ENCODE results near the gene GPR160. TPM values are rescaled to one million over a fixed set of nuclear protein-coding genes. Genes with fewer than 3 reads are reported as not detected.

Gene GPR160
- total RNA-seq, 2 donors from 2014 or later, result 0.75 to 0.96 TPM

DNA sequence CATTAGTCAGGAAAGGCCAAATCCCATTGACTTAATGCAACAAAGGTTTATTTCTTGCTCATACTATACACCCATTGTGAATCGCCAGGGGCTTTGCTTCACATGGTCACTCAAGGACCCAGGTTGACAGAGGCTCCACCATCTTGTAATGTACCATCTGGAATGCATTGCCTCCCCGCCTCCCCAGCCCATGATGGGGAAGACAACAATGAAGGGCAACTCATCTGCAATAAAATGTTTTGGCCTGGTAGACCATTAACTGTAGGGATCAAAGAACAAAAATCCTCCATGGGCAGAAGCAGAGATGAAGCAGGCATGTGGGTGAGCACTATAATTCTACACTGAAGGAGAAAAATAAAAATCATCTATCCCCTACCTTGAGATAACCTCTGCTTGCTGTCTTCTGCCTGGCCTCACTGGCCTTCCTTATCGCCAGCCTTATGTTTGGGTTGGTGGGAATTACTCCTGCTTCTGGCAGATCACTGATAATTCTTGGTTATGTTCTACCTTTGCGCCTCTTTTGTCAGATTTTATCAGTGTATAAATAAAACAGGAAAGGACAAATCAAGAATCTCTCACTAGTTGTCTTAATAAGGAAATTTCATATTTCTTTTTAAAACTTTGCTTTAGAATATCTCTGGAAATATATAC lies 37.8 kb downstream of the GPR160 start:
- no peak overlapping the region for H3K4me3 ChIP-seq
- no peaks in the 10 kb centered on the region for H3K27me3 ChIP-seq
- no peaks in the 10 kb centered on the region for H3K9me3 ChIP-seq
- H3K36me3 ChIP-seq, result no peaks in the 10 kb centered on the region
- DNase-seq (ENCODE audit: low spot score), result no peak
- no peaks in the 10 kb centered on the region for H3K4me1 ChIP-seq
- TF ChIP-seq, protein P1, sequence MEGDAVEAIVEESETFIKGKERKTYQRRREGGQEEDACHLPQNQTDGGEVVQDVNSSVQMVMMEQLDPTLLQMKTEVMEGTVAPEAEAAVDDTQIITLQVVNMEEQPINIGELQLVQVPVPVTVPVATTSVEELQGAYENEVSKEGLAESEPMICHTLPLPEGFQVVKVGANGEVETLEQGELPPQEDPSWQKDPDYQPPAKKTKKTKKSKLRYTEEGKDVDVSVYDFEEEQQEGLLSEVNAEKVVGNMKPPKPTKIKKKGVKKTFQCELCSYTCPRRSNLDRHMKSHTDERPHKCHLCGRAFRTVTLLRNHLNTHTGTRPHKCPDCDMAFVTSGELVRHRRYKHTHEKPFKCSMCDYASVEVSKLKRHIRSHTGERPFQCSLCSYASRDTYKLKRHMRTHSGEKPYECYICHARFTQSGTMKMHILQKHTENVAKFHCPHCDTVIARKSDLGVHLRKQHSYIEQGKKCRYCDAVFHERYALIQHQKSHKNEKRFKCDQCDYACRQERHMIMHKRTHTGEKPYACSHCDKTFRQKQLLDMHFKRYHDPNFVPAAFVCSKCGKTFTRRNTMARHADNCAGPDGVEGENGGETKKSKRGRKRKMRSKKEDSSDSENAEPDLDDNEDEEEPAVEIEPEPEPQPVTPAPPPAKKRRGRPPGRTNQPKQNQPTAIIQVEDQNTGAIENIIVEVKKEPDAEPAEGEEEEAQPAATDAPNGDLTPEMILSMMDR (IDR thresholded peaks at IDR 0.05), result no peak
- H3K27ac ChIP-seq, result no peak overlapping the region

DNA sequence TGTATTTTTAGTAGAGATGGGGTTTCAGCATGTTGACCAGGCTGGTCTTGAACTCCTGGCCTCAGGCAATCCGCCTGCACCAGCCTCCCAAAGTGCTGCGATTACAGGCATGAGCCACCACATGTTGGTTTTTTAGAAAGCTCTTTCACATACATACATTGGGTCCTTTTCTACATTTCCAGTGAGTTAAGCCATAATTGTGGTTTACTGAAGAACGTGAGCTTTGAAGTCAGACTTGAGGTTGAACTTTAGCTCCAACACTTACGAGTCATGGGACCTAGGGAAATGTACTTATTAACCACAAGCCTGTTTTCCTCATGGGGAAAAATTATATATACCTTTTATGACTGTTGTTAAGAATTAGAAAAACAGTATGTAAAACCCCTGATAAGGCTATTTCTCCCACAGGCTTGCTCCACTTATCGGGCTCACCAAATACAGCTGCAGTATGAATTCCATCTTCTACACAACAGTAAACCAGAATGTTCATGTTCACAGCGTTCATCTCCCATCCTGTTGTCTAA lies 39.0 kb downstream of the GPR160 start:
- Histone ChIP-seq H3K4me1 (no peaks in the 10 kb centered on the region), H3K4me3 (no peak overlapping the region), H3K9me3 (no peaks in the 10 kb centered on the region), H3K36me3 (no peaks in the 10 kb centered on the region), H3K27me3 (no peaks in the 10 kb centered on the region), H3K27ac (no peak overlapping the region)
- no peak for DNase-seq (ENCODE audit: low spot score)
- TF ChIP-seq, protein P1 (IDR thresholded peaks at IDR 0.05), result no peak

DNA sequence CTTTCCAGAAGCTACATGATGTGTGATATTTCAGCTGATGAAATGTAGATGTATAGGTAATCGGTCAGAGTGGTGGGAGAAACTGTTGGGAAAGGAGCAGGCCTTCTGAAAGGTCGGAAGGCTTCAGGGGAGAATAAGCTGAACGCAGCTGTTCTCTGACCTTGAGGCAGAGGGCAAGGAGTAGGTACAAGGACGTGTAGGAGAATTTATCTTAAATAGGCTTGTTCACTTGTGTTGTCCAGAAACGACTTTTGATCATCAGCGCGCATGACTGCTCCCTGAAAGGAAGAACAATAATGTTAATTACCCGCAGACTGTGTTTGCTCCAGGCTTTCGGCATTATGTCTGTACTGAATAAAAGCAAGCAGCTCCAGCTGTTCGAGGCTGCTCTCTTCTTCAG lies 39.6 kb downstream of the GPR160 start:
- DNase-seq (ENCODE audit: low spot score), result no peak
- H3K9me3 ChIP-seq, result no peaks in the 10 kb centered on the region
- no peak overlapping the region for H3K27ac ChIP-seq
- H3K4me3 ChIP-seq, result no peak overlapping the region
- H3K27me3 ChIP-seq, result no peaks in the 10 kb centered on the region
- TF ChIP-seq, protein P1 (IDR thresholded peaks at IDR 0.05), result no peak
- no peaks in the 10 kb centered on the region for H3K36me3 ChIP-seq
- H3K4me1 ChIP-seq, result no peaks in the 10 kb centered on the region

DNA sequence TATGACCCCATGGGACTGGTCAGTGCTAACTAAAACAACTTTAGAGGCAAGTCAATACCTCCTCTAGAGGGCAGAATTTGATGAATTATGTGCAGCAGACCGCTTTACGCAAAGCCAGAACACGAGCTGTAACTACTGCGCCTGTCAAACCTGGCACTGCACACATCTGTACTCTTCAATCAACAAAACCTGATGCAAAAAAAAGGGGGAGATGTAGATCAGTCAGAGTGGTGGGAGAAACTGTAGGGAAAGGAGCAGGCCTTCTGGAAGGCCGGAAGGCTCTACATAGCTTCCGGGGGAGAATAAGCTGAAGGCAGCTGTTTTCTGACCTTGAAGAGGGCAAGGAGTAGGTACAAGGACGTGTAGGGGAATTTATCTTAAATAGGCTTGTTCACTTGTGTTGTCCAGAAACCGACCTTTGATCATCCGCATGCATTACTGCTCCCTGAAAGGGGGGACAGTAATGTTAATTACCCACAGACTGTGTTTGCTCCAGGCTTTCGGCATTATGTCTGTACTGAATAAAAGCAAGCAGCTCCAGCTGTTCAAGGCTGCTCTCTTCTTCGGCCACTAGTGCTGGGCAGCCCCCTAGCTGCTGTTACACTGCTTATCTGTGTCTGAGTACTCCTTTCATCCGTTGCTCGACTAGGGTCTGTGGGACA lies 41.0 kb downstream of the GPR160 start:
- TF ChIP-seq, protein P1 (IDR thresholded peaks at IDR 0.05), result no peak

DNA sequence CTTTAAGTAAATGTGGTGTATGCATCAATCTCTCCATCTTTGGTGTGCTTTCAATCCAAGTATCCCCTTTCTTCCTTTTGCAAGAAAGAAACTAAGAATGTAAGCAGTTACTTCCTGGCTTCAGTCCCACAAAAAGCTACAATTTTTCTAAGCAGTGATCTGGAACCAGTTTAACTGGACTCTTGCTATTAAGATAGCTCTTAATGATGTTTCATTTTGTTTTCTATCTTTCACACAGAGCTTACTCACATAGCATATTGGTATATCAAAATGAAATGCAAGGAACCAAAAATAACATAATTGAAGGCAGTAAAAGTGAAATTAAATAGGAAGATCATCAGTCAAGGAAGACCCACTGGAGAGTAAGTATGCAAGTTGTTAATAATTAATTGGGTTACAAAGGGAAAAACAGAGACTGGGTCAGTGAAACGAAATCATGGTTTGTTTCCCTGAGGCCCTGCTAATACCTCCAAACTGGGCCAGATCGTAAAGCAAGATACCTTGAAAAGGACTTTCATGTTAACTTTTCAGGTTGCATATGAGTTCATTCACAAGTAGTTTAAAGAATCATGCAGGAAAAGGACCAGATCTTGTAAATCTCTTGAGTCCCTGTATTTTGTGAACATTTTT lies 41.9 kb downstream of the GPR160 start:
- Histone ChIP-seq H3K36me3 (no peaks in the 10 kb centered on the region), H3K9me3 (no peaks in the 10 kb centered on the region), H3K4me1 (no peaks in the 10 kb centered on the region), H3K4me3 (no peak overlapping the region), H3K27me3 (no peaks in the 10 kb centered on the region), H3K27ac (no peak overlapping the region)
- DNase-seq (ENCODE audit: low spot score), result no peak
- TF ChIP-seq, protein P1 (IDR thresholded peaks at IDR 0.05), result no peak

More for the DNA sequence above, 41.0 kb downstream of the GPR160 start:
- Histone ChIP-seq H3K27ac (no peak overlapping the region), H3K9me3 (no peaks in the 10 kb centered on the region), H3K36me3 (no peaks in the 10 kb centered on the region), H3K4me1 (no peaks in the 10 kb centered on the region), H3K4me3 (no peak overlapping the region), H3K27me3 (no peaks in the 10 kb centered on the region)
- DNase-seq (ENCODE audit: low spot score), result no peak
